Mesodermal cell (in vitro differentiated cells): ENCODE data around the gene BPIFA1.

Source experiments
- H3K27ac ChIP-seq: 2 replicates; pipeline ENCODE4 v1.7.0; 2013; ENCODE audit warnings: mild to moderate bottlenecking, low read depth, low read length, moderate library complexity; ENCODE audit not compliant: severe bottlenecking
- H3K36me3 ChIP-seq: 2 replicates; pipeline ENCODE4 v1.7.1; 2013; ENCODE audit warnings: mild to moderate bottlenecking, low read length, moderate library complexity; ENCODE audit not compliant: control insufficient read depth, insufficient read depth
- H3K4me1 ChIP-seq: one replicate; pipeline ENCODE4 v1.7.1; 2013; ENCODE audit warnings: mild to moderate bottlenecking, low read length; ENCODE audit not compliant: insufficient read depth, control insufficient read depth, poor library complexity, severe bottlenecking
- H3K4me3 ChIP-seq: 2 replicates; pipeline ENCODE4 v1.7.0; 2013; ENCODE audit warnings: low read length, control low read depth, mild to moderate bottlenecking; ENCODE audit not compliant: insufficient read depth, poor library complexity, severe bottlenecking; ENCODE audit errors: extremely low read depth
- H3K9me3 ChIP-seq: 2 replicates; pipeline ENCODE4 v1.7.1; 2013; ENCODE audit warnings: mild to moderate bottlenecking, low read length, moderate library complexity; ENCODE audit not compliant: control insufficient read depth
- WGBS, 2 experiments: methylation state at CpG; one replicate each; pipeline ENCODE4 v1.1.5; 2013; ENCODE audit warnings: missing lambda C conversion rate in 2 of 2; ENCODE audit not compliant: insufficient coverage in 2 of 2; 5-methylcytosine and 5-hydroxymethylcytosine counted together

The BPIFA1 gene

GRCh38 chr20:33278700-33279099, 42.9 kb downstream of the BPIFA1 start:
- WGBS, 2 experiments = 93 to 94% methylated on average over 3 of the region's 3 CpGs
- H3K4me1 ChIP-seq = no peaks in the 10 kb centered on the region

GRCh38 chr20:33279261-33279910, 43.6 kb downstream of the BPIFA1 start:
- H3K27ac ChIP-seq = no peak overlapping the region
- H3K4me3 ChIP-seq = no peak overlapping the region
- no peaks in the 10 kb centered on the region for H3K4me1 ChIP-seq
- 81 to 92% methylated on average over 3 to 5 of the region's 6 CpGs for WGBS, 2 experiments
- H3K36me3 ChIP-seq = no peaks in the 10 kb centered on the region
- H3K9me3 ChIP-seq = no peaks in the 10 kb centered on the region

More at GRCh38 chr20:33278700-33279099, 42.9 kb downstream of the BPIFA1 start:
- H3K36me3 ChIP-seq = no peaks in the 10 kb centered on the region
- H3K27ac ChIP-seq = no peak overlapping the region
- no peak overlapping the region for H3K4me3 ChIP-seq
- H3K9me3 ChIP-seq = no peaks in the 10 kb centered on the region

DNA sequence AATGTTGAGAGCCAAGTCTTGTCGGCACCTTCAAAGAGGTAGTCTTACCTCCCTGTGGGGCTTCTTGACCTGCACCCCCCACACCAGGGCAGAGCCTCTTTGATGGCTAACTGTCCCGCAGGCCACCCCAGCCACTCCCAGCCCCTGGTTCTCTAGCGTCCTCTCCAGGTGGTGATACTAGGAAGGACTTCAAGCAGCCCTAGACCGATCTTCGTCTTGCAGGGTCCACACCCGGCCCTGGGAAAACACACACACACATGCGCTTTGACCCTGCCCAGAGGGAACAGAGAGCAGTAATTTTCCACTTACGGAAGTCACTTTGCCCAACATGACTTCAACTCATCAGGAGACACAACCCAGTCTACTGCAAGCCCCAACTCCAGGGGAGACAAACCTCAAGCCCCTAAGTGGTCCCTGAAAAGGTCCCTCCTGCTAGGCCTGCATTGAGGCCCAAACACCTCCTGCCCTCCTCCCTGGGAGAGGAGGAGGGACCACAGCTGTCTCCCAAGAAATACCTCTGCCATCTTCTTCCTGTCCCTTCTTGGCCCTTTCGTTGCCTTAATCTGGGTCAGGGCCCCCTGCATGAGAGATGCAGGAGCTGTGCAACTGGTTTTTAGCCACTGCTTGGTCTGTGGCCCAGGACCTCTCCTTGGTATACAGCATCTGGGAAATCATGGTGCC, 44.3 kb downstream of the BPIFA1 start:
- WGBS, 2 experiments = 87 to 94% methylated on average over 7 to 8 of the region's 9 CpGs
- Histone ChIP-seq H3K9me3 (no peaks in the 10 kb centered on the region), H3K4me1 (no peaks in the 10 kb centered on the region), H3K4me3 (no peak overlapping the region), H3K36me3 (no peaks in the 10 kb centered on the region), H3K27ac (no peak overlapping the region)

- WGBS, 2 experiments = 91 to 96% methylated on average over 7 of the region's 7 CpGs
- Histone ChIP-seq H3K27ac (no peak overlapping the region), H3K9me3 (no peaks in the 10 kb centered on the region), H3K4me1 (no peaks in the 10 kb centered on the region), H3K36me3 (no peaks in the 10 kb centered on the region), H3K4me3 (no peak overlapping the region)
Observed at GRCh38 chr20:33280775-33281174, 45.0 kb downstream of the BPIFA1 start.

GRCh38 chr20:33281550-33282146, 45.9 kb downstream of the BPIFA1 start:
- Histone ChIP-seq H3K9me3 (no peaks in the 10 kb centered on the region), H3K4me1 (no peaks in the 10 kb centered on the region), H3K27ac (no peak overlapping the region), H3K36me3 (no peaks in the 10 kb centered on the region), H3K4me3 (no peak overlapping the region)
- WGBS, 2 experiments = 85 to 90% methylated on average over 7 to 10 of the region's 11 CpGs

DNA sequence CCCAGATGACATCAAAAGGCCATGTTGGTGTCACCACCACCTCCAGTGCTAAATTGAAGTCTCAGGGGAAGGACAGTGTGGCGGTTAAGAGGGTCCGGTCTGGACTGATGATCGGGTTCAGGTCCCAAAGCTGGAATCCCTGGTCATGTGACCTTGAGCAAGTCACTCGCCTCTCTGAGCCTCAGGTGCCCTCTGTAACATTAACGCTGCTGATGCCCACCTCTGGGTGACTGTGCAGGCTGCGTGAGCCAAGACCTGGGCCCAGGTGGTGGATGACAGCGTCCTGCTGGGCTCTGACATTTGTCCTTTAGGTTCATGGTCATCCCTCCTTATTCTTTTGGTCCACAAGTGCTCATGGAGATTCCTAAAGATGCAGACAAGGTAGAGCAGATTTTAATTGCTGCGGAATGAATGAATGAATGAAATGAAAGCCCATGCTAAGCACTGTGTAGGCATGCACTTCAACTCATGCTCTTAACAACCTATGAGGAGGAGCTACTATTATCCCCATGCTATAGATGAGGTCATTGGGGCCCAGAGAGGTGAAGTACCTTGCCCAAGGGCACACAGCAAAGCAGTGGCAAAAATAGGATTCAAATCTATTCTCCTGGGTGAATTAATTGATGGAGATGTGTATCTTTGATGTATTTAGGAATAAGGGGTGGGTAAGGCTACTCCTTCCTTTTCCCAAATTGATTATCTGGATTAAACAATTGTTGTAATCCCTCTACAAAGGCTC, 46.6 kb downstream of the BPIFA1 start:
- WGBS, 2 experiments = 86 to 93% methylated on average over 6 to 8 of the region's 8 CpGs

GRCh38 chr20:33282991-33283555, 47.3 kb downstream of the BPIFA1 start, which contains the start of gene BPIFB1:
TSS of gene BPIFB1 (plus strand) at chr20:33283214. CDS start at chr20:33286074, 2,860 bp downstream.
- Histone ChIP-seq H3K4me3 (no peak within 1 kb of the TSS), H3K9me3 (no peaks in the 10 kb centered on the region), H3K36me3 (no peaks in the 10 kb centered on the region), H3K27ac (no peak within 1 kb of the TSS), H3K4me1 (no peaks in the 10 kb centered on the region)
- 85 to 86% methylated on average over 11 to 12 of the region's 13 CpGs for WGBS, 2 experiments

More for the DNA sequence above, 46.6 kb downstream of the BPIFA1 start:
- Histone ChIP-seq H3K4me3 (no peak overlapping the region), H3K36me3 (no peaks in the 10 kb centered on the region), H3K27ac (no peak overlapping the region), H3K4me1 (no peaks in the 10 kb centered on the region), H3K9me3 (no peaks in the 10 kb centered on the region)

DNA sequence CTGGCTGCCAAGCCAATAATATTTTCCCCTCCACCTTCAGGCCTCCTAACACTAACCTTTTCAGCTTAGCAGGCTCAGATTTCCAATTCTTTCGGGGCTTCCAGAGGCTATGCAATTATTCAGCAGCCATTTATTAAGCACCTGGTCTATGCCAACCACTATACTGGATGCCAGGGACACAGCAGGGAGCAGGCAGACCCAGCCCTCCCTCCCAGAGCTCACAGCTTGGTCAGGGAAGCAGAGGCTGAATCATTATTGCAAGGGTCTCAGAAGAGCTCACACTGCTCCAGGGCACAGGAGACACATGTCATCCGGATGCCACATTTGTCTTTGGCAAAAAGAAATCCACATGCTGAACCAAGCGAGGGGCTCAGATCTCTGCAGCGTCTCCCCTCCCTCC, 48.5 kb downstream of the BPIFA1 start:
- H3K4me1 ChIP-seq = no peaks in the 10 kb centered on the region
- H3K4me3 ChIP-seq = no peak overlapping the region
- no peak overlapping the region for H3K27ac ChIP-seq
- WGBS, 2 experiments = 86 to 96% methylated on average over 3 to 4 of the region's 4 CpGs
- H3K9me3 ChIP-seq = no peaks in the 10 kb centered on the region
- H3K36me3 ChIP-seq = no peaks in the 10 kb centered on the region

DNA sequence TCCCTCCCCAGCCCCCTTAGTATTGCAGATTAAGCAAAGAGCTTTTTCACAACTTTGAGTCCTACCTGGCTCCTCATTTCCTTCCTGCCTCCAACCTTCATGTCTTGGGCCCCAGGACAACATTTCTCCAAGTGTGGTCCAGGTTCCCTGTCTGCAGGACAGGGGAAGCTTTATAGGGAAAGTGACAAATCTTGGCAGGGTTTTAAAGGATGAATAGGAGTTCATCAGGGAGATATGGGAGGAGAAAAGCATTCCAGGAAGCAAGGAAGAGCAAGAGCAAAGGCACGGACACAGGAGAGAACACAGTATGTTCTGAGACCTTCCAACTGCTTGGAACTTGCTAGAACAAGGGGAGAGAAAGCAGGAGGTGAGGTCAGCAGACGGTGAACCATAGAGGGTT, 49.1 kb downstream of the BPIFA1 start:
- no peaks in the 10 kb centered on the region for H3K9me3 ChIP-seq
- 68 to 77% methylated on average over 2 of the region's 2 CpGs for WGBS, 2 experiments
- no peak overlapping the region for H3K4me3 ChIP-seq
- no peak overlapping the region for H3K27ac ChIP-seq
- no peaks in the 10 kb centered on the region for H3K4me1 ChIP-seq
- H3K36me3 ChIP-seq = no peaks in the 10 kb centered on the region

GRCh38 chr20:33285861-33286495, 50.2 kb downstream of the BPIFA1 start:
- Histone ChIP-seq H3K4me1 (no peaks in the 10 kb centered on the region), H3K36me3 (no peaks in the 10 kb centered on the region), H3K27ac (no peak overlapping the region), H3K4me3 (no peak overlapping the region), H3K9me3 (no peaks in the 10 kb centered on the region)
- WGBS, 2 experiments = 90 to 96% methylated on average over 6 to 8 of the region's 10 CpGs
